Duodenal mucosa (tissue), 2 donors: Measurements from ENCODE around the gene OCIAD2.

Experiments used
- H3K27ac ChIP-seq: one replicate; pipeline ENCODE4 v1.7.0; 2013; ENCODE audit warnings: low read depth, low read length
- H3K27me3 ChIP-seq, 2 donors: one replicate each; pipeline ENCODE4 v1.7.0; 2013; ENCODE audit warnings: low read length in 2 of 2, control low read depth in 1 of 2; ENCODE audit not compliant: insufficient read depth in 2 of 2, control insufficient read depth in 1 of 2
- H3K36me3 ChIP-seq, 2 donors: one replicate each; pipeline ENCODE4 v1.7.0; 2013; ENCODE audit warnings: low read length in 2 of 2, control low read depth in 1 of 2; ENCODE audit not compliant: insufficient read depth in 2 of 2, control insufficient read depth in 1 of 2
- H3K4me1 ChIP-seq, 2 donors: one replicate each; pipeline ENCODE4 v1.7.0; 2013; ENCODE audit warnings: low read length in 2 of 2, control low read depth in 1 of 2; ENCODE audit not compliant: insufficient read depth in 2 of 2, control insufficient read depth in 1 of 2
- H3K4me3 ChIP-seq, 2 donors: one replicate each; pipeline ENCODE4 v1.7.0; 2013; ENCODE audit warnings: low read length in 2 of 2, low read depth in 1 of 2
- H3K9ac ChIP-seq, 2 donors: one replicate each; pipeline ENCODE4 v1.7.0; 2013; ENCODE audit warnings: low read length in 2 of 2, low read depth in 1 of 2
- H3K9me3 ChIP-seq, 2 donors: one replicate each; pipeline ENCODE4 v1.7.0; 2013; ENCODE audit warnings: low read length in 2 of 2, control low read depth in 1 of 2; ENCODE audit not compliant: control insufficient read depth in 1 of 2

OCIAD2 gene, protein sequence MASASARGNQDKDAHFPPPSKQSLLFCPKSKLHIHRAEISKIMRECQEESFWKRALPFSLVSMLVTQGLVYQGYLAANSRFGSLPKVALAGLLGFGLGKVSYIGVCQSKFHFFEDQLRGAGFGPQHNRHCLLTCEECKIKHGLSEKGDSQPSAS

DNA sequence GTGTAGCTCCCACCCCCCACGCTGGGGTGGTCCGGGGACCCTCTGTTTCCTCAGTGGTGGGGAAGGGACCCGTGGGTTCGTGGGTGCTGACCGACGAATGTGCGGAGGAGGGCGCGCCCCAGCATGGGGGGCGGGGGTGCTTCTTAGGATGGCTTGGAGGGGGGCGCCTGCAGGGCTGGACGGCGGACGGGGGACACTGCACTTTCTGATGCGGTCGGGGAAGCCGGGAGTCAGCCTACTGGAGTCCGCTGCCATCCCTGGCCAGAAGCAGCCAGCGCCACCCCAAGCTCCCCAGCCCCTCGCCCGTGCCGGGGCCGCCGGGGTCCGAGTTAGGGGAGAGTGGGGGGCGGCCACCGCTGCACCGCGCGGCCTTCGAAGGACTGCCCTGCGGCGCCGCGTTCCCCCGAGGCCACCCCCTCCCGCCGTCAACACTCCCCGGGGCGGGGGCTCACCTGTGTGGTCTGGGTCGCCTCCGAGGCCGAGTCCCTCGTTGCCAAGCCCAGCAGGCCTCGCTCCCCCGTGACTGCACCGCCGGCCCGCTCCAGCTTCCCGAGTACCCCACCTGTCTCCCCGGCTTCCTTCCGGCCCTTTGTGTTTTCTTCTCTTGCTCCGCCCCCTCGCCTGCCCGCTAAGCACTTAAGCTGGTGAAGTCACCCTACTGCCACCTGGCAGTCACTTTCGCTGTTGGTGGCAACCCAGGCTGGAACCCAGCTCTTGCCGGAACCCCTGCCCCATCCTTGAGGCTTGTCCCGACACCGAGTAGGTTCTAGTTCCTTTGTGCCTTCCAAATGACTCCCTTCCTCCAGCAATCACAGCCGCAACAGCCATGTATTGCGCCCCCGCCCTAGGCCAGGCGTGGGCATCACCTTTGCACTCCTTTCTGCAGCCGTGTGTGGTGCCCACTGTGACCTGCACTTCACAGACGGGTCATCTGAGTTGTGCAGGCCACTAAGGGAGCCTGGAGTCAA, at the start of gene OCIAD2:
Gene OCIAD2, minus strand, starts transcription at position 569 of the 968 bp plus-strand sequence. CDS start 2,225 bp downstream, outside the sequence.
- peaks cover 17 to 19% of the 10 kb centered on the region in 2 donors for H3K4me1 ChIP-seq

DNA sequence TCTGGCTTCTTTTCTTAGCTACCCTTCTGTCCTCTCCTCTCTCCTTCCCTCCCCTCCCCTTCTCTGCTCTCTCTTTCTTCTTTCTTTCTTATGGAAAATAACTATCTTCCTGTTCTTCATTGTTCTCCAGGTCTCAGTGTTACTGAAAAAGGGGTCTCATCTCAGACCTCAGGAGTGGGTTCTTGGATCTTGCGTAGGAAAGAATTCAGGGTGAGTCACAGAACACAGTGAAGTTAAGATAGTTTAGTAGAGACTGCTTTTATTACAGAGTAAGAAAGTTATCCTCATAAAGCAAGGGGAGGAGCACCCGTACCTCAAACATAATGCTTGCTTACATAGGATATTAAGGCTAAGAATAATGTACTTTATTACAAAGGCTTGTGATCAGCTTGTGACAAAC, 47.7 kb upstream of the OCIAD2 start:
- Histone ChIP-seq H3K9me3 (no peaks in the 10 kb centered on the region), H3K27ac (no peak overlapping the region), H3K4me1 (peaks cover 0 to 5% of the 10 kb centered on the region in 2 donors), H3K27me3 (no peaks in the 10 kb centered on the region), H3K36me3 (no peaks in the 10 kb centered on the region), H3K4me3 (no peak overlapping the region), H3K9ac (no peak overlapping the region)

More for the DNA sequence above, at the start of gene OCIAD2:
- H3K27me3 ChIP-seq, result no peaks in the 10 kb centered on the region
- no peak within 1 kb of the TSS for H3K27ac ChIP-seq
- H3K9ac ChIP-seq, result peak within 1 kb of the TSS; percentile 55 to 73
- peaks cover 6 to 14% of the 10 kb centered on the region in 2 donors for H3K36me3 ChIP-seq
- H3K4me3 ChIP-seq, result peak within 1 kb of the TSS; percentile 73 to 87
- no peaks in the 10 kb centered on the region for H3K9me3 ChIP-seq

DNA sequence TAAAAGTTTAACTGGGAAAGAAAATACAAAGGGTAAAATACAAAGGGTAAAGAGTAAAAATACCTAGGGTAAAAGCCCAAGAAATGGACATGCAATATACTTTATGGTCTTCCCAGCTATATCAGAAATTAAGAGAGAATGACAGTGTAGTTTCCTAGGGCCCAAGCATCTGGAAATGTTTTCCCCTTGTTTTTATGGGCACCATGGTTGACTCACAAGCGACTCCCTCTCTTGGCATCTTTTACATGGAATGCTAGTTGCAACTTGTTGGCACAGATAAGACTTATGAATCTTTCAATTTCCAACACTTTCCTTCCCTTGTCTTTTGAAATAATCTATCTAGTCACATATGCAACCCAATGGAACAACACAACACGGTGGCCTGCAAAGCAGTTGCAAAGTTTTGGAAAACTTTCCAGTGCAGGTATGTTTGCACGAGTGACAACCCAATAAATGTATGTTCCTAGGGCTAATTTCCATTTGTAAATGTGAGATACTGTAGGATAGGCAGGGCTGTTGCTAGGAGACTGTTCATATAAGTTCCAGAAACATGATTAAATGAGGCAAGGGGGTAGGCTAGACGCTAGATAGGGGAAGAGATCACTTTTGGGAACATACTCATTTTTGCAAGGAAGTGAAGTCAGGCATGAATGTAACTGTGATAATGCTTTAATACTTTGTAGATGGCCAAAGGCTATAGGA, 43.1 kb upstream of the OCIAD2 start:
- Histone ChIP-seq H3K27me3 (no peaks in the 10 kb centered on the region), H3K9me3 (no peaks in the 10 kb centered on the region), H3K4me1 (peaks cover 0 to 5% of the 10 kb centered on the region in 2 donors), H3K9ac (no peak overlapping the region), H3K27ac (no peak overlapping the region), H3K4me3 (no peak overlapping the region), H3K36me3 (no peaks in the 10 kb centered on the region)

DNA sequence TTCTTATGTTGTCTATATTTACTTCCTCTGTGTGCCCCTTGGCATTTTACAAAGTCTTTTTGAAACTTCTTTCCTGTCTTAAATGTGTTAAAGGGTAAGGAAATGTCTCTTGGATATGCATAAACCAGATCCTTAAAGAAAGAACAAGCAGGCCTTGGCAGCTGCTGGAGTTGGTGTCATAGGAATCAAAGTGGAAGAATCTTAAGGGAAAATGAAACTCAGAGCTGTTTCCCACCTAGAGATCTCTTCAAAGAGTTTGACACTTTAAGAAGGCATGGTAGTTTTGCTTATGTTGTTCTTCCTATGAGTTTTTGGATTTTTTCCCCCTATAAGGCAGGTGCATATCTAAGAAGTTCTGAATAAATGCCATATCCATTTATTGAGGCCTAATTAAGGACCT, 42.5 kb upstream of the OCIAD2 start:
- Histone ChIP-seq H3K36me3 (no peaks in the 10 kb centered on the region), H3K27ac (no peak overlapping the region), H3K9me3 (no peaks in the 10 kb centered on the region), H3K4me1 (peaks cover 0 to 5% of the 10 kb centered on the region in 2 donors), H3K27me3 (no peaks in the 10 kb centered on the region), H3K4me3 (no peak overlapping the region), H3K9ac (no peak overlapping the region)

DNA sequence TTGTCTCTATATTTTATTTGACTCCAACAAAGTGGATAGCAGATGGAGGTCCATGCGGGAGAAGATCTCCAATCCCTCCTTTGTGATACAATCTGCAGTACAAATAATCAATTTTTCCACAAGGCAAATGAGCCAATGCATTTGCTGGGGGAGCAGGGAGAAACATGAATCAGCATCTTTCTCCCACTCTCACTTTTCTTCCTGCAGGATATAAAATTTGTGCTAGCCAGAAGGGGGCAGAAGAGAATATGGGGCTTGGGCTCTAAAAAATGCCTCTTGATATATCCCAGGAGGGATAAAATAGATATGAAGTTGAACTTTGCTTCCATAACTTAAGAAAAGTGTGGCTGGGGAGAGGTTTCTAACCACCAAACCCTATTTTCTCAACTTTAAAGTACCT, 41.2 kb upstream of the OCIAD2 start:
- no peaks in the 10 kb centered on the region for H3K9me3 ChIP-seq
- H3K9ac ChIP-seq, result no peak overlapping the region
- no peak overlapping the region for H3K4me3 ChIP-seq
- H3K4me1 ChIP-seq, result peaks cover 0 to 5% of the 10 kb centered on the region in 2 donors
- H3K36me3 ChIP-seq, result no peaks in the 10 kb centered on the region
- no peaks in the 10 kb centered on the region for H3K27me3 ChIP-seq
- H3K27ac ChIP-seq, result no peak overlapping the region

DNA sequence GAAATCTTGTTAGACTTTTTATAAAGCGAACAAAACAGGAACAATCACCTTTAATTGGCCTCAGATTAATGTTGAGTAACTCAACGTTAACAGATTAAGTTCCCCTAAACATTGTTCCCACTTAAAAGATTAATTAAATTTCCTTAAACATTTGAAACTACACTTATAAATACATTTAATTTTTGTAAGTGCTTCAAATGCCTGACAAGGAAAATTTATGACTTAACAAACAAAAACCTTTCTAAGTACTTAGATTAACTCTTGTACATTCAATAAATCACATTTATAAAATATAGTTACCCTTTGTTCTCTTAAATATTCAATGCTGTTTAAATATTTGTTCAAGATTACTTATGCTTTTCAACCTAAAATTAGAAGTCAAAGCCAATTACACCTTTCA, 39.4 kb upstream of the OCIAD2 start:
- no peak overlapping the region for H3K9ac ChIP-seq
- no peaks in the 10 kb centered on the region for H3K36me3 ChIP-seq
- no peaks in the 10 kb centered on the region for H3K27me3 ChIP-seq
- H3K4me1 ChIP-seq, result peaks cover 0 to 5% of the 10 kb centered on the region in 2 donors
- H3K27ac ChIP-seq, result no peak overlapping the region
- H3K4me3 ChIP-seq, result no peak overlapping the region
- H3K9me3 ChIP-seq, result no peaks in the 10 kb centered on the region

DNA sequence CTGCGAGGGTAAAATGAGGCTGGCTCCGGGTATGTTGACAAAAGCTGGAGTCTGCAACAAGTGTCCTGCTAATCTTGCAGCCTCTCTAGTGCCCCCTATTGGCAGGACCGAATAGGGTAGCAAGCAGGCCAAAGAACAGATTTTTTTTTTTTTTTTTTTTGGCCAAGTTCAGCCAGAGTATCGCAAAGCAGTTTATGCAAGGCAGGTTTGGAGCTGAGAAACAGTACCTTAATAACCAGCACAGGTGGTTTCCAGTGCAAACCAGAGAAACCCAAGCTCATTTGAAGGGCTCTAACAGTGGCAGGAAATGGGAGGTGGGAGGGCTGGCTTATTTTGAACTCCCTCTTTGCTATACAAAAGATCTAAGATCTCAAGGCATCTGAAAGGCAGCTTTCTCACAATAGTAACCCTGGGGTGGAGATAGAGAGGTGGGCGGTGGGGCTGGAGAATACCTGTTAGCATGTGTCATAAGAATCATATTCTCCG, 38.2 kb upstream of the OCIAD2 start:
- H3K9ac ChIP-seq, result no peak overlapping the region
- H3K27ac ChIP-seq, result no peak overlapping the region
- H3K9me3 ChIP-seq, result no peaks in the 10 kb centered on the region
- peaks cover 0 to 4% of the 10 kb centered on the region in 2 donors for H3K4me1 ChIP-seq
- no peaks in the 10 kb centered on the region for H3K27me3 ChIP-seq
- H3K36me3 ChIP-seq, result no peaks in the 10 kb centered on the region
- H3K4me3 ChIP-seq, result no peak overlapping the region

DNA sequence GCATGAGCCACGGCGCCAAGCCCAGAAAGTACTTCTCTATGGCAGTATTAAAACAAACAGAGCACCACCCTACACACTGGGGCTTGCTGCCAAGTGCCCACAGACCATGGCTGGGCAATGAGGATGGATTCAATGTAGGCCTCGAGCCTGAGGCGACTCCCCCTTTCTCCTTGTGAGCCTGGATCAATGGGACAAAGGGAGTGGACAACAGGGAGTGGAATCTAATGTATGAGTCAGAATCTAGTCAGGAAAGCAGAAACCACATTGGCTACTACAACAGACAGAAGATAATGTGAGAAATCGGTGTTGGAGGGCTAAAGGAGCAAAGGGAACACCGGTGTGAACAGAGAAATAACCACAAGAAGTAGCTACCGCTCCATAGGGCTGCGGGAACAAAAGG, 37.7 kb upstream of the OCIAD2 start:
- Histone ChIP-seq H3K4me3 (no peak overlapping the region), H3K9ac (no peak overlapping the region), H3K4me1 (no peaks in the 10 kb centered on the region), H3K27ac (no peak overlapping the region), H3K9me3 (no peaks in the 10 kb centered on the region), H3K36me3 (no peaks in the 10 kb centered on the region), H3K27me3 (no peaks in the 10 kb centered on the region)

DNA sequence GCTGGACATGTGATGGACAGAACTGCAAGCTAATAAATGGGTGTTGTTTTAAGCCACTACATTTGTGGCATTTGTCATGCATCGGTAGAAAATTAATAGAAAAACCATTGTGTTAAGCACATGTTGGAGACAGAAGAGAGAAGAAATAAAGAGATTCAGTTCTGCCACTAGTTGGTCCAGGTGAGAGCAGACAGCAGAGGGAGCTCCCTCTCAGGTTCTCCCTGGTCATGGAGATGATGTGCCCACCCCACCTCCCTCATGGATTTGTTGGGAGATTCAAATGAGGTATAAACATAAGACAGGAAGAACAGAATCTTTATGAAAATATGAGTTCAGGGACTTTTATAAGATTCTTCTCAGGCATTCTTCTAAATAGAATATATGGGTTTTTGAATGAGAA, 36.8 kb upstream of the OCIAD2 start:
- H3K4me1 ChIP-seq, result no peaks in the 10 kb centered on the region
- H3K4me3 ChIP-seq, result no peak overlapping the region
- no peak overlapping the region for H3K27ac ChIP-seq
- H3K27me3 ChIP-seq, result no peaks in the 10 kb centered on the region
- no peaks in the 10 kb centered on the region for H3K36me3 ChIP-seq
- H3K9me3 ChIP-seq, result peaks cover 0 to 2% of the 10 kb centered on the region in 2 donors
- H3K9ac ChIP-seq, result no peak overlapping the region

DNA sequence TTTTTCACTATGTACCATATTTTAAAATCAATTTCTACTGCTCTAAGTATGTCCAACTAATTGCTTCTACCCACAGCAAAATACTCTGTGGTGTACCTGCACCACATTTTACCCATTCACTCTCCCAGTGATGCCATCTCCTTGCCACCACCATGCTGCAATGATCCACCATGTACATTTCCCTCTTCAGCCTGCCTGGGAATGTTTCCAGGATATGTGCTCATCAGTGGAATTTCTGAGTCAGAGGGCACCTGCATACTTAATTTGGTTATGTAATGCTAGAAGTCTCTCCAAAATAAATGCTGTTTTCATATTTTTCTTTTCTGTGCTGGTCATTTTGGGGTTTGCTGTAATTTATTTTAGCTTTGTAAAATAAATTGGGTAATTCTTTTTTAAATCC, 33.2 kb upstream of the OCIAD2 start:
- no peak overlapping the region for H3K4me3 ChIP-seq
- no peak overlapping the region for H3K27ac ChIP-seq
- no peaks in the 10 kb centered on the region for H3K27me3 ChIP-seq
- H3K9ac ChIP-seq, result no peak overlapping the region
- H3K4me1 ChIP-seq, result no peaks in the 10 kb centered on the region
- peaks cover 0 to 7% of the 10 kb centered on the region in 2 donors for H3K9me3 ChIP-seq
- no peaks in the 10 kb centered on the region for H3K36me3 ChIP-seq
